Occipital lobe (tissue), 2 donors: ENCODE measurements around the gene EFCAB6. TPM values are rescaled to one million over a fixed set of nuclear protein-coding genes. Genes with fewer than 3 reads are reported as not detected.

Experiments used
- DNase-seq: peaks from one replicate; lab custom pipeline; 2025; lab: John Stamatoyannopoulos, UW
- total RNA-seq: library from RNA; depleted of rRNA; stranded (reverse); fragments of >200 nt; gene quantifications from one replicate; pipeline ENCODE4 v1.2.3, GENCODE V29; 2014

EFCAB6 gene
- total RNA-seq, 1 donor from 2014 or later: 8.3 TPM

DNA sequence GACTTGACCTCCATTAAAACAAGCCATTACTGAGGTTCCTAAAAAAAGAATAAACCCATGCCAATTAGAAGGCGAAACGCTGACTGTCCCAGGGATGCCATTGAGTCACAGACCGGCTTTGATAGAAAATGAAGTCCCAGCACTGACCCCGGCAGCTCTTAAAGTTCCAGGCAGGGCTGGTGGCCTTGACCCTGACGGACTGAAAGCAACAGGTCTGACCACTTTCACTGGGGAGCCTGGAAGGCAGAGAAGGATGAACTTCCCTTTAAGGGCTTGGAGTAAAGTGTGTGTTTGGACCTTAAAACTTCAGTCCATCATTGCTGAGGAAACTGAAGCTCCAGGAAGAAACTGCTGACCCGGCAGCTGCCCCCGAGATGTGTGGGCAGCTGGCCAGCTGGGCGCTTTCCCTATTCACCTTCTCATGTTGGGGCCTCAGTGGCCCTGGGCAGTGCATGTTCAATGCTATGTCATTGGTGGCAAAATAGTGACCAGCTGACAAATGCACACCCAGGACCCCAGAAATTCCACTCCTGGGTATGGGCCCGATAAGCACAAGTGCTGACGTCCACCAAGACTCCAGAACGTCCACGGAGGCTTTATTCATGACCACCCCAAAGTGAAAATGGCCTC lies 18.9 kb upstream of the EFCAB6 start:
- no peak for DNase-seq

DNA sequence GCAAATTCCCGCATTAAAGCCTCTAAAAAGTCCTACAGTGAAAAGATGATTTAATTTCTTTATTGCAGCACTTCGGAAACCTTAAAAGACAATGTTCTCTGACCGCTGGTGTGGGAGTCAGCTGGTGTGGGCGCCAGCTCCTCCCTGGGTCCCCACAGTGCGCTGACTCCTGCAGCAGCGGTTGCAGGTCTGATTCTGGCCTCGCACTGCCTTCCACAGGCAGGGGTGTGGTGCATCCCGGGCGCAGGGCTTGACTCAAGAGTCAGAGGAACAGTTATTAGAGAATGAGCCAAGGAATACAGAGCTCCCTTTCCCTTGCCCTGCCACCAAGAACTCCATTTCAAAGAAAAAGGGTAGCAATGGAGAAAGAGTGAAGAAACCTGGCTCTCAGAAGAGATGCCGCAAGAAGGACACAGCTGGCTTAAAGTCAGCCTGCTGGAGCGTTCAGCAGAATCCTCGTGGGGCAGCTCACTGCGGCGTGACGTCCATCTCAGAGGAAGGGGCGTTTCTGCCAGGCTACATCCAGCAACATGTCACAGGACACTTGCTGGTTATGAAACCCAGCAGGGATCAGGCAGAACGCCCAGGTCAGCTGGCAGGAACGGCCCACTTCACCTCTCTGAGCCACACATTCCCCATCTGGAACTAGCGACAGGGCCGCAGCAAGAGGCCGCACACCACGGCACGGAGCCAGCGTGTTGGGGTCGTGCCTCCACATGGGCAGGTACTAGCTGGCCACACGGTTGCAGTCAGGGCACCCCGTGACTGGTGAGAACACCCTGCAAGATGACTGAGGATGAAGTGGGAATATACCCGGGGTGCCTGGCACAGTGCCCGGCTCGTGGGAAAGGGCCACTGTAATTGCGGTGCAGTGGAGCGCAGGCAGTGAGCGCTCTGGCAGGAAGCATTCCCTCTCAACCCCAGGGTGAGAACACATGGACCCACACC lies 18.1 kb upstream of the EFCAB6 start:
- DNase-seq: no peak

DNA sequence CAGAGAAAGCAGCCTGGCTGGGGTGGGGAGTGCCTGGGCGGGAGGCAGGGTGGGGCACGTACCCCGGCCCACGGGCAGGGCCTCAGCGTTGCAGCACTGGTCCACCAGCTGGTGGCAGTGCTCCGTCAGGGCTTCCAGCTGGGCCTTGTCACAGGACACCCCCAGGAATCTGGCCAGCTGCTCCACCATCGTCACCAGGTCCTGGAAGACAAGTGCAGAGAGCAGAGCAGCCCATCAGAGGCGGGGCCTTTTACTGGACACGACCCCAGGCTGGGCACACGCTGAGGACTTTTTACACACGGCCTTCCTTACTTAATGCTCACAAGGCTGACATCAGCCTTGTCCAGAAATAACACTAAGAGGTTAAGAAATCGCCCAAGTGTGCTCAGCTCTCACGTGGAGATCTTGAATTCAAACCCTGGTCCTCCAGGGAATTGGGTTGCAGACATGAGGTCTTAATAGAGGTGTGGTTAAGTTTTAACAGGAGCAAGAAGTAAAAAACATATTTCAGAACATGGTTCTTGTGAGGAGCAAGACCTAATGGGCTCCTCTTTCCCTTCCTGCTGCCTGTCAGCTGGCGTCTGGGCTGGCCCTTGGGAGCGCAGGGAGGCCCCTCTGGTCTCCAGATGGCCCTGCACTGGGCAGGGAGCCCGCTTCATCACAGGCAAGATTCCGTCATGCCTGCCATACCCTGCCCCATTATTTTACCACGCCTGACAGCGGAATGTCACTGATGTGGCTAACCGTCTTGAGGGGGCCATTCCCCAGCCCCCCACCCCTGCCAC lies 17.1 kb upstream of the EFCAB6 start:
- DNase-seq: no peak

DNA sequence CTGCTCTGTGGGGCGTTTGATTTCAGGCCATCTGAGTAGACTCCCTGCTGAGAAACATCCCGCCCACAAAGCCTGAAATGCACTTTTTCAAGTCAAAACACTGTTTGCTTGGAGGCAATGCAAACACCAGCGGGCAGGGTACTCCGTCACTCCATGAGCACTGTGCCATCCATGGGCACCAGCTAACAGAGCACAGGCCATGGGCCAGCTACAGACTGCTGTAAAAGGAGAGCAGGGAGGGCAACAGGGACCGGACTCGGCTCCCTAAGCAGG lies 16.6 kb upstream of the EFCAB6 start:
- no peak for DNase-seq

DNA sequence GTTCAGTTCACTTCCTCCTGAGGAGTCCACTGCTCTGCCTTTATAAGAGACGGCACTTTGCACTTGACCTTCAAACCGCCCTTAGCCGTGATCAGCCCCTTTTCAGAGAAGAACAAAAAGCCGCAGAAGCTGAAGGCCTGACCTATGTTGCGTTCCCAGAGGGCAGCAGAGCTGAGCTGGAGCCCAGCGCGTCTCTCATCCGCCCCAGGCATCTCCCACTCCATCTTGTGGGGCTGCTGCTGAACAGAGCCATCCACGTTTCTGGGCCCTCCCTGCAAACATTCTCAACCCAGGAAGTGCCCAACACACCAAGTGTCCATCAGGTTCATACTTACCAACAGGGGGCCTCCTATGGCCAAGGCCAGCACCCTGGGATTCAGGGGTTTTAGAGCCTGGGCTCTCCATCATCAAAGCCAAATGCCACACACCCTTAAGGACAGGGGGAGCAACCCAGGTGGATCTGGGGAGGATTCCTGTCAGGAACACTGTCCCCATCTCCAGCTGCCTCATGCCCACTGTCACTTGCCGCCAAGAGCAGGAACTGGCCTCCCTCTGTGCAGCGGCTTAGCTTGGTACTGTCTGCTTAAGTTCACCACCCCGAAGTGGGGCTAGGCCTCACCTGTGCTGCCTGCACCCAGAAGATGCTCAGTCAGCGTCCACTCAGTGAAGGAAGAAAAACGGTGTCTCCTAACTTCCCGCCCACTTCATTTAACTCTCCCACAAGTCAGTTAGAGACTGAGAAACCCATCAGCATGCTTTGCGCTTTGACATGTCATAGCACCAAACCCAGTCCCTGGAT lies 16.0 kb upstream of the EFCAB6 start:
- DNase-seq: no peak

DNA sequence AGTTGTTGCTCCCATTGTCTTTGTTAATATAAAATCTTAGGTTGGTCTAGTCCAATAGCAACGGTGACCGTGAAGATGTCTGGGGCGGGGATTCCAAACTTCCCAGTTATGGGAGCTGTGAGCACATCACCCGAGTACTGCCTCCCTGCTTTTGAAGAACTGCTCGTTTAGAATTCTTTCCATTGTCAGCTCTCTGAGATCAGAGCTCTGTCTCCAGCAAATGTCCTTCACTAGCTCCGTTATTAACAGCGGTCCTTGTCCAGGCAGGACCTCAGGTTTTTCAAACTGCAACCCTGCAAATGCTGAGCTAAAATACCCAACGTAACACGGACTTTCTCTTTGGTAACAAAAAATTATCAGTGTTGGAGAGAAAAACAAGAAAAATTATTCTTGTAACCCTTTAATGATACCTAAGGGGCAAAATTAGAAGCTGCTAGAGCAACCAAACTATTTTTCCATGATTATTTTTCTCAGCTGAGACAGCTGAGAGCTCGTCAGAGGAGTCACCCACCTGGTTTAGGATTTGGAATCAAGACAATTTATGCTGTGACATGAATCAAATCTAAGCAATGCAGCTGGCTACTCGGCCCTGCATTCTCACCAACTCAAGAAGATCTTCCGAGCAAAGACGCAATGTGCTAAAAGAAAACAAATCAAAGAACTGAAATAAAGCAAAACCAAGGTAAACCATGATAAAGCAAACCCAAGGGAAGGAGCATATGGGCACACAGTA lies 15.1 kb upstream of the EFCAB6 start:
- DNase-seq: no peak

DNA sequence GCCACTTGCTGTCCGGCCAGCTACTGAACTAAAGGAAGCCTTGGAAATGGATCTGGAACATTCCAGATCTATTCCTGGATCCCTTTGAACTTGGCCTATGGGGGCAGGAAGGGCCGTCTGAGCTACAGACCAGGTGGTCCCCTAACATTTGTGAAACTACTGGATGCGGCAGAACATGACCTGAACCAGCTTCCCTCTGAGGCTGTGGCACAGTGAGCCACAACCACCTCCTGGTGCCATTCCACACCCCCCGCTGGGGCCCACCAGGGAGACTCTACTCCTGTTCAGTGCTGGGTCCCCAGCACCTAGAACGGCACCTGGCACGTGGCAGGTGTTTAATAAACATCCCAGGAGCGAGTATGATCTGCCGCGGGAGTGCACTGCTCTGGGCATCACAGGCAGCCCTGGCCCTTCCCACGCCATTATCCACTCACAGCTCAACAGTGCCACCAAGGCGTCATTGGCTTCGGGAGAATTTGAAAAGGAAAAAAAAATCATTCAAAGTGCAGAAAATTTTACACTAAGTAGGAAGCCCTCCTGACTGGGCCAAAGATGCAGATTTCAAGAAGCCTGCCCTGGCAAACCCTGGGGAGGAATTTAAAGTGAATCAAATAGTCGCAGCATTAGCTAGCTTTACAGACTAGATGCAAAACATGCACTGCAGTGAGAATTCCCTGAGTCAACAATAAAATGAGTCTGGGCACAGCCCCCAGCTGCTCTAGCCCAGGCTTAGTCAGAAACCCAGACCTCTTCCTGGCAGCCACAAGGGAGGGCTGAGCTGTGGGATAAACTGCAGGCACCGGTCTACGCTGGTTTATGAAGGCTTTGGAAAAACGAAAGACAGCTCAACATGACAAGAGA lies 14.3 kb upstream of the EFCAB6 start:
- no peak for DNase-seq

DNA sequence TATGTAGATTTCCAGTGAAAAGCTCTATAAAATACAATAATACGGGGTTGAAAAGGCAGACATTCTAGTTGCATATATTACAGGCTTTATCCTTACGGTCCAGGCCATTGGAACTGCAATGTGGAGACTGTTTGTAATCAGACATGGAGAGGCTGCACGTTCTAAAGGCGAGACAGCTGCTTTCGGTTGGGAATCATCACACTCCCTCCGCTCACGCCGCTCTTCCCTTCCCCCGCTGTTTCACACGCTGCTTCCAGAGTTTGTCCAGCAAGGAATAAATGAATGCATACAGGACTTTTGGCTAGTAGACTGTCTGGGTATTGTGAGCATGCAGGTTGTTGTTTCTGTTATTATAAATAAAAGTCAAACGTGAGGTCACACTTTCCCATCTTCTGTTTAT lies 13.5 kb upstream of the EFCAB6 start:
- DNase-seq: no peak

DNA sequence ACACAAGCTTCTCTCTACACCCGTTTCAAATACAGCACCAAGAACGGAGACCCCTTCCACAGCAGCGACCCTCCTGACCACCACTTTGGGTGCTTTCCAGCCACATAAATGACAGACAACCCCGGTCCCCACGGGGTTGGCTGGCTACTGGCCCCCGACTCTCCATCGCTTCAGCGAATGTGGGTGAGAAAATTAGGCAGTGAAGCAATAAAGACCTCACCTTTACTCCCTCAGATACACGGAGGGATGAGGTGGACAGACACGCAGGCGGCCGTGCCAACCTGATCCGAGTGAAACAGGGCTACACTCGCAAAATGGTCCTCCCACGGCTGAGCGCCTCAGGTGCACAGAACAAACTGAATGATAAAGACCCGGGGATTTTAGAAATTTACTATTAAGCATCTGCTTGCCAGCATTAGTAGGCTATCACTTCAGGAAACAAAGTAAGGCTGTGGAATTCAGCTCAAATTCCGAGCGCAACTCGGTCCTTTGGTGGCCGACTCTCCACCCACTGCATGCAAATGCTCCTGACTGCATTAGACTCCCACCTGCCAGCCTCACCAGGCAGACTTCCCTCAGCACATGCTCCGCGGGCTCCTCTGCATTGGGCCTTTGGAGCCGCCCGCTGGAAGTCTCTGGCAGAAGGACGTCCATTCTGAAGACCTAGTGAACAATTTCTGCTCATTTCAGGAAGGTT lies 12.8 kb upstream of the EFCAB6 start:
- DNase-seq: no peak

DNA sequence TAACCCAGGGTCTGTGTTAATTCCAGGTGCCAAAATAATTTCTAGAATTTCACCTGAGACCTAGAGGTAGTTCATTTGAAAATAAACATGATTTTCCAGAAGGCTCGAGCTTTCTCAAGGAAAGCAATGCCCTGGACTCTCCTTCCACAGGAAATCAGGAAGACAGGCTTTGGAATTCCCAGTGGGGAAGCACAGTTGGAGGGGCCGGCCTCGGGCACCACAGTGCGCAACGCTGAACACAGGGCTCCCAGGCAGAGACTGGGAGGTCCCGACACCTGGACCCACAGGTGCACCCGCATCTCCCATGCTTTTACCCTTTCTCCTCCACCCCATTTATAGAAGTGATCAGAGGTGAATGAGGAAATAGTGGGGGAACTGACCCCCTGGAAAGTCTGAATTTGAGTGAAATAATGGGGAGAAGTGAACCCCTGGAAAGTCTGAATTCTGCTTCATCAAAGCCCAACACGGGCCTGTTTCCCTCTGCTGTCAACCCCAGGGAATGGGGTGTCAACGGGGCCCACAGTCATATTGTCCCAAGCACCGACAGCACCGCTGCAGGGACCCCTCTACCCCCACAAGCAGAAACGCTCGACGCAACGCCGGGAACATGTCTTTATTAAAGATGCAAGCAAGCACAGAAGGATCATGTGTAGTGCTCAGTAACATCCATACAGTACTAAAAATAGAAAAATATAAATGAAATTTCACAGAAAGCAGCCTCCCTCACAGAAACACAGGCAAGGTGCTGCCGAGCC lies 12.0 kb upstream of the EFCAB6 start:
- no peak for DNase-seq

DNA sequence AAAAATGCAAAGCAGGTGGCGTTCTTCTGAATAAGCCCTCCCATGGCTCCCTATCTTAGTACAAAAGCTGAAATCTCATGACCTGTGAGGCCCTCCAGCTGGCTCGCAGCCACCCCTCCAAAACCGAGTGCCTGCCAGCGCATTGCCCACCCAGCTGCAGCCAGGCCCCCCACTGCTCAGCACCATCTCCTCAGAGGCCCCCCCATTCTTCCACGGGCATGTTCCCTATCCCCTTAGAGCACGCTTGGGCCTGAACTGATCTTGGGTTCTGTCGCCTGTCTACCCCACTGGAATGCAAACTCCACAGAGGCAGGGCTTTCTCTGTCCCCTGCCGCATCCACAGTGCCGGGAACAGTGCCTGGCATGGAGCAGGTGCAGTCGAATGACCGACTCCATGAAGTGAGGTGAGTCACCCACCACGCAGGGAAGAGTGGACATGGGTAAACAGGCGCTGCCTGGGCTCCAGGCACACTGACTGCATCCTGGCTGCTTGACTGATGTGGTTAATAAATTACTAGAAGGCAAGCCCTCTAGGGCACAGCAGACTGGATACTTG lies 11.3 kb upstream of the EFCAB6 start:
- peak; percentile 43 for DNase-seq

DNA sequence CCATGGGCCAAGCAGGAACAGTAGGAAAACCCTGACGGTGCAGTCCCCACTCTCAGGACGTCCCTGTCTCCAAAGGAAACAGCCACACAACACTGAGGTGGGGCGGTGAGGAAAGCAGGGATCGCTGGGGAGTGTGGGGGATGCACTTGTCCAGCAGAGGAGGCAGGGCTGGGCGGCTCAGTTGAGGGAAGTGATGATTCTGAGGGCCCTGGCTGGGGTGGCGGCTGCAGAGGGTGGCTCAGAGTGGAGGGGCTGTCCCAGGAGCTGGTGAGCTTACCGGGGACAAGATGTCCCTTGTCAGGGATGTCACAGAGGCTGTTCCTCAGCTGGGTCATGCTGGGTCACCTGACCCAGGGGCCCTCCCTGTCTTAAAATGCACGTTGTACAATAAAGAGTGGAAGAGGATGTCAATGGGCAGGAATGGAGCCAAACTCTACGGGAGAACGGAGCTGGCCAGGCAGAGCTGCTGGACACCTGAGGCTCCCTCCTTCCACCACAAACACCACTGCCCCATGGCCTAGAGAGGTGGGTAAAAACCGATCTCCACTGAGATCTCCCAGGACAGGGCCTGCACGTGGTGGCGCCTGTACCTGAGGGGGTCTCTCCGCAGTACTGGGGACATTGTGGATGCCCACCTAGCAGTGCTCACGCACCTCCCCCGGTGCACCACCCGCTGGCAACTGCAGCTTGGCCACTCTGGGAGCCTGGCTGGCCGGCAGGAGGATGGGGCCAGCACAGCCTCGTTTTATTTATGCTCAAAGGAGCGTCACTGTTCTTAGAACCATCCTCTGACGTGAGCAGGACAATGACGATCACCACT lies 9.7 kb upstream of the EFCAB6 start:
- DNase-seq: no peak

DNA sequence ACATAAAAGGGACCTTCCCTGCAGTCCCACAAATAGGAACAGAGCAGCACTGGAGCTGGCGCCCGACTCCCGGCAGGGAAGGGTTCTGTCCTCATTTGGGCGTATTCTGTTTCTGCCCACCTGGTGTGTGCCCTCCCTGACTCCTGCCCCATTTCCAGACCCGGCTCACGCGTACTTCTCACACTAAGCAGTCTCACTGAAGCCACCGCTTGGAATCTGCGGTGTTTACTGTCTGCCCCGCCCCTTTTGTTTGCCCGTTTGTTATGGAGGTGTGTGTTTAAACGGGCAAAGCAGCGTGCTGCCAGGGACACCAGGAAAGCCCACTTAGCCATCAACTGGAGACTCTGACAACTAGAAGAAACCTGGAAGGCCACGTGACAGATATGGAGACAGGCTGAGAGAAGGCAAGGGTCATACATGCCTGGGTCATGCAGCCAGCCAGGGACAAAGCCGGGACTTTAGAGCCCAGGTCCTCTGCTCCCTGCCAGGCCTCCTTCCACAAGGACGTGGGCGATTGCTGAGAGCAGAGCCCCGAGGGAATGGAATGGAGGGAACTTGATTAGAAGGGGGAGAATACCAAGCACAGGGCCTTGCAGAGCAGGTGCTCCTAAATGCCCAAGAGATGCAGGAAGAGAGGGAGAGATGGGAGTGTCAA lies 8.7 kb upstream of the EFCAB6 start:
- no peak for DNase-seq

DNA sequence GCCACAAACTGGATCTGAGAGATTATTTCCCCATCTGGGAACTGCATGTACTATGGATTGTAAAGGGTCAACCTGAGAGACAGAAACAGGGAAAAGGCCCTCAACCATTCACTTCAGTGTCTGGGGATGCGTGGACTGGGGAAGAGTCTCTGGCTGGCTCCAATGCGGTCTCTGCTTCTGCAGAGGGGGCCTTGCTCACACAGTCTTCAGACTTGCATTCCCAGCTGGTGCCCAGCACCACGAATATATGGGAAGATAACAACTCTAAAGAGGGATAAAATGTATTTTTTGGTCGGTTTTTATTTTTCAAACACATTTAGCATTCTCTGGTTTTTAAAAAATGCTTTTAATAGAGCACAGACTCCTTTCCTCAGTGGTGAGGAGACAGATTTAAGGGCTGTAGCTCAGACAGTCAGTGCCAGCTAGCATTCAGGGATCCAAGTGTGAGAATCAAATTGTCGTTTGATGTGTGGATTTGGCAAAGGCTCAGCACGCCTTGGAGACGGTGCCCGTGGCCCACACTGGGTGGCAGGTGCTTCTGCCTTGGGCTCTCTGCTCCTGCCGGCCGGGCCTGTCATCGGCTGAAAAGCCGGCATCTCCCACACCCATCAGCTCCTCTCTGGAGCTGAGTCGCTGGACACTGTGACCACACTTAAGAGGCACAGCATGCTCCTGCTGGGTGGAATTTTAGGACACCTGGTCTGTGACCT lies 8.0 kb upstream of the EFCAB6 start:
- DNase-seq: no peak

DNA sequence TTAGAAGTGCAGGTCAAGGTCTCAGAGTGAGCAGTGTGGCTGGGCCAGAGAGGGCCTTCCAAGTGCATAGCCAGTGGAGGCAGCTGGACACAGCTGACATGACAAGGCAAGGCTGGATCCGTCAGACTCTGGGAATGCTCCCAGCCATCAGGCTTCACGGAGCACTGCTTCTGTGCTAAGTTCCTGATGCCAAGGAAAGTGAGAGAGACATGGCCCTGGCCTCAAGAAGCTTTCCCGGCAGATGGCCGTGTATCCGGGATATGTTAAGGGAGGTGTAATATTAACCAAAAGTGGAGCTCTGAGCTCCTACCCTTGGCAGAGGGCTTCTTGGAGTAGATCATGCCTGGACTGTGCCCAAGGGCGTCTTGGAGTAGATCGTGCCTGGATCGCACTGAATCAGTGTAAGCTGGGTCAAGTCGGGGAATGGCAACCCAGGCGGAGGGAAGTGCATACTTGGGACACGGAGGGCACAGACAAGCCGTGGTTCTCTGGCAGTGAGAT lies 7.4 kb upstream of the EFCAB6 start:
- no peak for DNase-seq

DNA sequence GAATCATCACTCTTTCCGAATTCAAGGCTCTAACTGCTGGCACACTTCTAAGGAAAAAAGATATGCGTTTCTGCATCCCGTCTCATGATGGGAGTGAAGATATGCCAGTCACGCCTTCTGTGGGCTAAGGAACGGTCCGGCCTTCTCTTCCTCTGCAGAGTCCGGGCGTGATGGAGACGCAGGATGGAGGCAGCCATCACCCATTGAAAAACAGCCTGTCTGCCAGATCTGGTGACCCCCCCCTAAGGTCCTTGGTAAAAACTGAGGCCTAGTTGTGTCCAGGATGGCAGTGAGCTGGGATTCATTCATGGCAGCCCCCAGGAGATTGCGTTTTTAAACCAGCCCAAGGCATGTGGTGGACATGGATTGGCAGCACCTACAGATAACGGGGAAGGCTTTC lies 6.9 kb upstream of the EFCAB6 start:
- no peak for DNase-seq
